Measurements from ENCODE around the gene MRAS. TPM values are rescaled to one million over a fixed set of nuclear protein-coding genes. Genes with fewer than 3 reads are reported as not detected.
"Not testable (repeated sequence)": the region's sequence is repeated elsewhere in the genome, so short reads cannot be mapped to it uniquely, and the experiment has no call there.

The MRAS gene
- total RNA-seq, 1 donor from 2014 or later, result 66.0 TPM

DNA sequence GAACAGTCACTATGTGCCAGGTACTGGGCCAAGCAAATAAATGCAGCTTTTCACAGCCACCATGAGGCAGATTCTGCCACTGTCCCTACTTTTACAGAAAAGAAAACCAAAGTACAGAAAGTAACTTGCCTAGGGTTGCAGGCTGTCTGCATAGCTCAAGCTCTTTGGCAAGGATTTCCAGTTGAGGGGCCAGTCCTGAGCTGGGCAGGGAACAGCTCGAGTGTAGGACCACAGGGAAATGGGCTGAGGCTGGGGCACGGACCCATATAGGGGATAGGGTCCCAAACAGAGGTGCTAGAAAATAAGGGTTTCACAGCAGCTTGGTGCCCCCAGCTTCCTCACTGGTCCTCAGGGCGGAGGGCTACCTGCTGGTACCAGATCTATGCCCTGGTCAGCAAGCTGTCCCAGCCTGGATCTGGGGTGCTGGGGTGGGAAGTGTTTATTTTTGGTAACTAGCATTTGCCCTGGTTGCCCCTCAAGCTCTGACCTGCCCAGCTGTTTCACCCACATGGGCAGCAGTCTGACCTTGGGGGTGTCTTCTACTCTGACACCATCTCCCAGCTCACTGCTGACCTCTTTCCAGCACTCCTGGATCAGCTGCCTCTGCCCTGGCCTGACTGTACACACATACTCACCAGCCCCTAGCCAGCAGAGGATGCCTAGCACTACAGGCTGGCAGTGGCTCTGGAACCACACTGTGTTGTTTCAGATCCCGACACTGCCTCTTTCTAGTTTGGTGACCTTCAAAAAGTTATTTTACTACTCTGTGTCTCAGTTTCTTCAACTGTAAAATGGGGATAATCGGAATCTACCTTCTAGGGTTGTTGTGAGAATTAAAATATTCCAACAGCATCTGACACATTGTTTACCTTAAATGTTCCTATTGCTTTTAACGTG, 16.2 kb downstream of the MRAS start:
- no peak for FAIRE-seq
- no peak for DNase-seq (ENCODE audit: low spot score in 2 of 2)

DNA sequence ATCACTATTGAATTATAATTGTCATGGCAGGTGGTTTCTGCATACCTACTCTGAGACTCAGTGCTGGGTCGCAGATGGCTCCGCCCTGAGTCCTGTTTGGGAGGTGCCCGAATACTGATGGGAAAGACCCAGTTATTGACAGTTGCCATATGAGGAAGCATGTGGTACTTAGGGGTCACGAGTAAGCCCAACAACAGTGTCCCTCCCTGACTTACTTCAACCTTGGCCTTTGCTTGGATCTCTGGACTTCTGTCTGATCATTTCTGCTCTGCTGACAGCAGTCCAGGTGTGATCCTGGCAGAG, 16.8 kb downstream of the MRAS start:
- no peak for FAIRE-seq
- no peak for DNase-seq (ENCODE audit: low spot score in 2 of 2)

DNA sequence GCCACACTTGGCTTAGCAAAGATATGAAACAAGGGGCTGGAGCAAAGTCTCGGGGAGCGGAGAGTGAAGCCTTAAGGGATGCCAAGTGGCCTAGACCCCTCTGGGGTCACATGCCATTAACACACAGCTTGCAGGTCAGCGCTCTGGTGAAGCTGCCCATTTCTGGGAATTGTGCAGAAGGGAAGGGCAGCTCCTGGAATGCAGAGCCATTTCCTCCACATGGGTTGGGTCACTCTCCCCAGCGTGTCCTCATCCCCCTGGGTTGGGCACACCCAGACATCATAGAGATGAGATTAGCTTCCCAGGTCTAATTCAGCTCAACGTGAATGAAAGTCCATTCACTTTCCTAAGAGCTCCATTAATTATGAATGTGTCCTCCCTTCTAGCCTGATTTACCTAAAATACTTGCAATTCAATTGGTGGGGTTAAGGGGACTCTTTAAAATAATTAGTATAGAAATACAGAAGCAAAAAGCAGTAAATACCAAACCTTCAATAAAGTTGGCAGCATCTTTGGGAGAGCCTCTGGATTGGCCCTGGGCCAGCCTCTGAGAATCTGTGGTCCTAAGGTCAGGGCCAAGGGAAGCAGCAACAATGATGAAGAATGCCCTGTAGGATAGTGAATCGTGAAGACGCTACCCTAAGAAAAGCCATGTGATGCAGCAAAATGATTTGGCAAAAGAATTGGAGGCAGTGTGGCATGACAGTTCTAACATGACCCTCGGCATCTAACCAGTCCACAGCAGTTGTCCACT, 17.8 kb downstream of the MRAS start:
- FAIRE-seq, result no peak
- DNase-seq (ENCODE audit: low spot score in 2 of 2), result no peak

DNA sequence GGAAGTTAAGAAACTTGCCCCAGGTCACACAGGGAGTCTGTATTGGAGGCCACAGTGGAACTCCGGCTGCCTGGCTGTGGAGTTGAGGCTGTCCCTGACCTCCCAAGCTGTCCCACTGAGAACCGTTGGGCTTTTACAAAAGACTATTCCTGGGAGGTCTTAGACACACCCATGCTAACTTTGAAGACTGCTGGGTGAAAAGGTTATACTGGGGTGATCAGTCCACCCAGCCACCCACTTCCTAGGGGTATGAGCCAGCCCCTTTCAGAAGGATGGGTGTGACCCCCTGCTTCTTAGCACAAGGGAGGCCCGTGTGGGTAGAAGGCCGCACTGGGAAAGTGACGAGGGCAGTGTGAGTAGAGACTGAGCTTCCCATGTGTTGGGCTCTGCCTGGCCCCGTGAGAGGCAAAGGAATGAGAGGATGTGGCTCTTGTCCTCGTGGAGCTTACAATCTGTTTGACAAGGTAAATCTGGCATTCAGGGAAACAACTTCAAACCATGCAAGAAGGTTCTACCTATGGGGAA, 19.0 kb downstream of the MRAS start:
- FAIRE-seq, result no peak
- DNase-seq (ENCODE audit: low spot score in 2 of 2), result no peak

DNA sequence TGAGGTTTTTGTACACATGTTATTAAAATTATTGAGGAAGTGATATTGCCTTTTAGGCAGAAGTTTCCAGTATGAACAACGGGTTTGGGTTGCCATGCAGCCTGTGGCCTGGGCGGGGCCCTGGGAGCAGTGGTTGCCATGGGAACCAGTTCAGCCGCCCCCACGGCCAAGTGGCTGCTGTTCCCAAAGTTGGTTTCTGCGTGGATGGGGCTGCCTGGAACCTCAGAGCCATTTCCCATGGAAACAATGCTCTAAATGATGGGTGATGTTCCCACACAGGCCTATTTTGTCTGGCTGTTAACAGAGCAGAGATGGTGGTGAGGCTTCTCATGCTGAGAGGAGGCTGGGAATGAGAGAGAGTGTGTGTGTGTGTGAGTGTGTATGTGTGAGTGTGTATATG, 19.5 kb downstream of the MRAS start:
- no peak for FAIRE-seq

DNA sequence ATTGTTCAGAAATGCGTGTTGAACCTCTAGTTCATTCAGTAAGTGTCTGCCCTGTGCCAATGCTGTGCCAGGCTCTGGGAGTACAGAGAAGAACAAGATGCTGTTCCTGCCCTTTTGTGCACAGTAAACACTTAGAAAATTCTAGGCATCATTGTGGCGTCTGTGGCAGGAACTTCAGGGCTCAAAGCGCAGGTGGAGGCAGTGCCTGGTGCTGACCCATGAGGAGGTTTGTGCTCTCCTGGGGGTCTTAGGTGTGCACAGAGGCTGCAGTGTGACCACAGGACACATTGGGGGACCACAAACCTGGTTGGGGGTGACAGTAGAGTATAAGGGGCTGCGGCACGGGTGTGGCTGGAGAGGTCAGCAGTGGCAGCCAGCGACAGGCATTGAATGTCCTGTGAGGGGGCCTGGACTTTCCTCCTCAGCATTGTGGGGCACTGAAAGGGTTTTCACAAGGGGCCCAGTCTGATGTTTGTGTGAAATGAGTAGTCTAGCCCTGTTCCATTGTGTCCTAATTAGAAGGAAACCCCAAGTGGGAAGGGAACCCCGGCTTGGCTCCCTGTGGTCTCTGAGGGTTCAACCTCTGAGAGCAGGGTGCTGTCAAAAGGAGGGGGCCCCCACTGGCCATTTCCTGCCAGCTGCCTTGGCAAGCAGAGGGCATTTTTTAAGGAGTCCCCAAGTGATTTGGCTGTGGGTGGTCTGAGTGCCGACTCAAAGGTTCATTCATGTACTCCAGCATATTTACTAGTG, 20.9 kb downstream of the MRAS start:
- FAIRE-seq, result no peak

More for the DNA sequence above, 19.5 kb downstream of the MRAS start:
- DNase-seq (ENCODE audit: low spot score in 2 of 2), result peak in 1 of 2 donors; percentile 51

DNA sequence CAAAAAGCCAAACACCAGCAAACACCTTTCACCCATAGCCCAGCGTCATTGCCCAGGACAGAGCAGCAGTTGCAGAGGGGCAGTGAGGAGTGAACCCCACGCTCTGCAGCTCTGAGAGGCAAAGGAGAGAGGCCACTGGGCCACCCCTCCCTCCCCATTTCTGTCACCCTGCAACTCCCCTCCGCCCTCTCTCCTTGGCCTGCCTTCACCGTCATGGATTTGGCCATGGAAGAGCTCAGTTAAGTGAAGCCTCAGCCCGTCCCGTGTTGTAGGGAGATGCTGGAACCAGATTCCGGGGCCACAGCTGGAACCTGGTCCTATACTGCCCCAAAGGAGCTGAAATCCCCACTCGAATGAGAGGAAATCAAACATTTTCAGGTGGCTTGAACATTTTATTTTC, 21.9 kb downstream of the MRAS start:
- DNase-seq (ENCODE audit: low spot score in 2 of 2) (no peak), FAIRE-seq (no peak)

More for the DNA sequence above, 20.9 kb downstream of the MRAS start:
- no peak for DNase-seq (ENCODE audit: low spot score in 2 of 2)

DNA sequence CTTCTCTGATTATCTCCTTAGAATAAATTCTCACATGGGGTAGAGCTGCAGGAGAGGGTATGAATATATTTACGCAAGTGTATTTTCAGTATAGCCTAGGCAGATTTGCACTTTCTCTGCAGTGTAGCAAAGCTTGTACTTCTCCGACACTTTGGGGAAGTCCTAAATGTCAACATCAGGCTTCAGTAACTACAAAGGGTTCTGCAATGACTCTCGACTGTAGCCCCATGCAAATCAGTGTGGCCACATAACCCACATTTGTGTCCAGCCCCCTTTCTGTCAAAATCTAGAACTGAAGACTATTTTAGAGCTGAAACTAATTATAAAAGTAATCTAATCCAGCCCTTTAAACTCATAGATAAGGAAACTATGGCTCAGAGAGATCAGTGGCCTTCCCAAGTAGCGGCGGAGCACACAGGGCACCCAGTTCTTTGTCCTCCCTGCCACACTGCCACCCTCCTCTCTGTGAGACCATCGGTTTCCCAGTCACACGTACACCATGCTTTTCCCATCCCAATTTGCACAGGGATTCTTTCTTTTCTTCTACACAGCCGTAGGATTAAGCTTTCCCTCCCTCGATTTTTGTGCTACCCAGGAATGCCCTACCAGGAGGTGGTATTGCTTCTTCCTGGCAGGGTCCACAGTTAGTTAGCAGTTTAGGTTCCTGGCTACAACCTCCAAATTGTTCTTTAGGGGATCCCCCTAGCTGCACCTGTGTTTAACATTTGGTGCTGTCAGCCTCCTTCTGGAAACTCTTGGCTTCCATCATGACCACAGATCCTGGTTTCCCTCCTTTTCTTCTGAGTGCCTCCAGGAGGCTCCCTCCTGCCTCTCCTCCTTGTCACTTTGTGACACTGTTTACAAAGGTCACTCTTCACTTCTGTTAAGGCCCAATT, 22.9 kb downstream of the MRAS start:
- no peak for DNase-seq (ENCODE audit: low spot score in 2 of 2)
- no peak for FAIRE-seq

DNA sequence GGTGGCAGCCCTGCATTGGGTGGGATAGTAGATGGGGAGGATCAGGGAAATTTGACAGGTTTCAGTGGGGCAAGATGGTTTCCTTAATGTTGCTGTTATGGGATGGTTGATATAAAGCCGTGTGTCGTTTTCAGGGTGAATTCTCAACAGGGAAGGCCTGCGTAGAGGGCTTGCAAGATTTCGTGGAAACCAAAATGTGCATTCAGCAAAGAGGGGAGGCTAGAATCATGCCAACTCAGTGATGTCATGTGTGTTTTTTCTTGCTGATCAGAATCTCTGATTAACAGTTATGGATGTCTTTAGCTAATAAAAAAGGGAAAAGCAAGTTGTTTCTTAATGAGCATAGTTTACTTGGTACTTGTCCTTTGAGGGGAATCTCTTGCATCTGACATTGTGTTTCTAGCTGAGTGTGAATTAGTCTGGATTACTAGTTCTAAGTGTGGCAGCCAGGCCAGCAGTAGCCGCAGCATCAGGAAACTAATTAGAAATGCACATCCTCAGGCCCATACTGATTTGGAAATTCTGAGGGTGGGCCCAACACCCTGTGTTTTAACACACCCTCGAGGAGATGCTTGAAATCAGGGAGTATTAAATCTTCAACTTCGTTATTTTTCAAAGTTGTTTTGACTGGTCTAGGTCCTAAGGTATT, 24.8 kb downstream of the MRAS start:
- DNase-seq (ENCODE audit: low spot score in 2 of 2) (no peak), FAIRE-seq (no peak)

DNA sequence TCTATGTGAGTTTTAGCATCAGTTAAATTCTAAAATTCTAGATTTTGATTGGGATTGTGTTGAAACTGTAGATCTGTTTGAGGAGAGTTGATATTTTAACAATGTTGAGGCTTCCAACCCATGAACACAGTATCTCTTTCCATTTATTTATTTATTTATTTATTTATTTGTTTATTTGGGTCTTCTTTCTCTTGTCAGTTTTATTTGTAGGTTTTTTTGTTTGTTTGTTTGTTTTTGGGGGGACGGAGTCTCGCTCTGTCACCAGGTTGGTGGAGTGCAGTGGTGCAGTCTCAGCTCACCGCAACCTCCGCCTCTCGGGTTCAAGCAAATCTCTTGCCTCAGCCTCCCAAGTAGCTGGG, 25.3 kb downstream of the MRAS start:
- FAIRE-seq (no peak), DNase-seq (ENCODE audit: low spot score in 2 of 2) (no peak)

DNA sequence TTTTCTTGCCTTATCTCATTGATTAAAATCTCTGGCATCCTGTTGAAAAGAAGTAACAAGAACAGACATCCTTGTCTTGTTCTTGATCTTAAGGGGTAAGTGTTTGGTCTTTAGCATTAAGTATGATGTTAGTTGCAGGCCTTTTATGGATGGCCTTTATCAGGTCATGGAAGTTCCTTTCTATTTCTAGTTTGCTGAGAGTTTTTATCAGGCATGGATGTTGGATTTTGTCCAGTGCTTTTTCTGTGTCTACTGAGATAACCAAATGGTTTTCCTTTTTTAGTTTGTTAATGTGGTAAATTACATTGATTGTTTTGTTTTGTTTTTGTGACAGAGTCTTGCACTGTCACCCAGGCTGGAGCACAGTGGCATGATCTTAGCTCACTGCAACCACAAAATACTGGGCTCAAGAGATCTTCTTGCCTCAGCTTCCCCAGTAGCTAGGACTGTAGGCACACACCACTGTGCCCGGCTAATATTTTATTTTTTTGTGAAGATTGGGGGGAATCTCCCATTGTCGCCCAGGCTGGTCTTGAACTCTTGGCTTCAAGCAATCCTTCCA, 26.3 kb downstream of the MRAS start:
- FAIRE-seq (no peak), DNase-seq (ENCODE audit: low spot score in 2 of 2) (no peak)

DNA sequence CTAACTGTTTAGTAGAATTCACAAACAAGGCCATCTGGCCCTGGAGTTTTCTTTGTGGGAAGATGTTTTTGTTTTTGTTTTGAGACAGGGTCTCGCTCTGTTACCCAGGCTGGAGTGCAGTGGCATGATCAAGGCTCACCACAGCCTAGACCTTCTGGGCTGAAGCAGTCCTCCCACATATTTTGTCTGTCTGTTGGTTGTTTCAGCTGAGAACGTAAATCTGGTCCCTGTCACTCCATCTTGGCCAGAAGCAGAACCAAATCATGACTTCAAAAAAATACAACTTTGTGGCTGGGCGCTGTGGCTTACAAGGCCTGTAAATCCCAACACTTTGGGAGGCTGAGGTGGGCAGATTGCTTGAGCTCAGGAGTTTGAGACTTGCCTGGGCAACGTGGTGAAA, 27.1 kb downstream of the MRAS start:
- DNase-seq (ENCODE audit: low spot score in 2 of 2) (no peak), FAIRE-seq (no peak)

DNA sequence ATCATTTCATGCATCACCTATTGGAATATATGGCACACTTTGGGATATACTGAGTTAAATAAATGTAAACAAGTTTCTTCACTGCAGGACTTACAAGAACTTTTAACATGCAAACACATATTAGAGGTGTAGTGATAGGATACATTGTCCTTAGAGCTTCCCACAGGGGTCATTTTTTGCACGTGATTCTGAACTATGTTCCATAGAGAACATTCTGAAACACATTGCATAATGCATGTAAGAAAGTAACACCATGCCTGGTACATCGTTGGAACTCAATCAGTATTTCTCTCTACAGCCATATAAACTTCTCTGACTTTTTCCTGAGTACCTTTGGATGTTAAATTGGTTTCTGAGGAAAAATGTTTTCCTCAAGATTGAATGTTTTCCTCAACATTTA, 28.3 kb downstream of the MRAS start:
- FAIRE-seq (no peak), DNase-seq (ENCODE audit: low spot score in 2 of 2) (no peak)

DNA sequence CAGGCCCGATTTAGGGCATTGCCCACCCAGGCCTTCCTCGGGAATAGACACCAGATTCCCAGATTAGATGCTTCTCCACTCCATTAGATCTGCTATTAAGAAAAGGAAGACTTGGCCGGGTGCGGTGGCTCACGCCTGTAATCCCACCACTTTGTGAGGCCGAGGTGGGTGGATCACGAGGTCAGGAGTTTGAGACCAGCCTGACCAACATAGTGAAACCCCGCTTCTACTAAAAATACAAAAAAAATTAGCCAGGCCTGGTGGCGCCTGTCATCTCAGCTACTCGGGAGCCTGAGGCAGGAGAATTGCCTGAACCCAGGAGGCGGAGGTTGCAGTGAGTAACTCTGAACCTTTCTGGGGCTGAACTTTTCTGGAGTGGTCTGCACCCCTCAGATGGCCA, 28.8 kb downstream of the MRAS start:
- not testable (repeated sequence) for DNase-seq (ENCODE audit: low spot score in 2 of 2); FAIRE-seq

DNA sequence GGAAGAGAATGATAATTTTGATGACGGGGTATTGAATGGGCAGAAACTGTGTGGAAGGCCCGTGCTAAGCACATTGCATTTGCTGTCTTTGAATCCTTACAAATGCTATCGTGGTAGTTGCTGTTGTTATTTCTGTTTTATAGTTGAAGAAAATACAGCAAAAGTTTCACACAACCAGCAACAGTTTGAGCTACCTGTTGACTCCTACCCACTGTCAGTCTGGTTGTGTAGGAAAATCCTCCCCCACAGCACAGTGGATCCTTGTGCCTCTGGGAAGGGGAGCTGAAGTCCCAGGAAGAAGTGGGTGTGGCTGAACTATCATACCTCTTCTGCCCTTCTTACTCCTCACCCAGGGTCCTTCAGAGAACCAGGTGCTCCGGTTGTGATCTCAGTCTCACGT, 29.4 kb downstream of the MRAS start:
- DNase-seq (ENCODE audit: low spot score in 2 of 2), result no peak
- no peak for FAIRE-seq

DNA sequence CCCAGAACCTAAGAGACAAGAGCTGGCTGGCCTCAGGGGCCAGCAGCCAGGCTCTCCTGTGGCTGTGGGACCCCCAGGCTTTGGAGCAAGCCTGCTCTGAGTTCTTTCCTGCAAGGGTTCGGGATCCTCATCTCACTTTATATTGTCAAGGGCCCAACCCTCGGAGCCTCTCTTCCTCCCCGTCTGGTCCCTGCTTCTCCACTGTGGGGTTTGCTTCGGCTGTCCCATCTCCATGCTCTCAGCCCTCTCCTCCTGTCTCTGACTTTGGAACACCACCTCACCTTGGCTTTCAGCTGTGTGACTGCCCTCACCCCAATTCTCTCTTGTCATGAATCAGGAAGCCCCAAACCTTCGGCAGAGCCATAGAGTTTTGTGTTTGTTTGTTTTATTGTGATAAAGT, 30.0 kb downstream of the MRAS start:
- no peak for DNase-seq (ENCODE audit: low spot score in 2 of 2)
- no peak for FAIRE-seq

DNA sequence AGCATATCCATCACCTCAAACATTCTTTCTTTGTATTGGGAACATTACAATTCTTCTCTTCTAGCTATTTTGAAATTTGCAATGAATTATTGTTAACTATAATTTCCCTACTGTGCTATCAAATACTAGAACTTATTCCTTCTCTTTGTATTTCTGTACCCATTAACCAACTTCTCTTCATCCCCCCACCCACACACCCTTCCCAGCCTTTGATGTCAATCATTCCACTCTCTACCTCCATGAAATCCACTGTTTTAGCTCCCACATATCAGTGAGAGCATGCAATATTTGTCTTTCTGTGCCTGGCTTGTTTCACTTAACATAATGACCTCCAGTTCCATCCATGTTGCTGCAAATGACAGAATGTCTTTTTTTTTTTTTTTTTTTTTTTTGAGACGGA, 30.6 kb downstream of the MRAS start:
- DNase-seq (ENCODE audit: low spot score in 2 of 2) (no peak), FAIRE-seq (no peak)

DNA sequence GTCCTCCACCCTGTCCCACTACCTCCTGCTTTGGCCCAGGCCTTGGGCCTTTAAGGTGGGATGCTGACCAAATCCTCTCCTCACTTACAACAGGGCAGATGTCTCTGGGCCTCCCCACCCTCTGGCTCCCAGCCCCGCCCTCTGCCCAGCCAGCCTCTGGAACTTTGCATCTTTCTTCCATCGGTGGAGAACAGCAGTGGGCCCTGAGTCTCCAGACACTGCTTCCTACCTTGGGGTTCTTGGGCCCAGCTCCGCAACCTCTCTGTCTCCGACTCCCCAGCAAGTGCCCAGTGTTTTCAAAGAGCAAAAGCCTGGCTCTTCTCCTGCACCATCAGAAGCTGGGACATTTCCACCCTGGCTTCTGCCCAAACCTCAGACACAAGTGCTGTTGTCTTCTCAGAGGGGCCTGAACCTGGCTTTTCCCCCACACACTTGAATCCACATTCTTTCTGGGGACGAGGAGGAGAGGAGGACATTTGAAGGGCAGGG, 33.1 kb downstream of the MRAS start:
- FAIRE-seq (no peak), DNase-seq (ENCODE audit: low spot score in 2 of 2) (peak in 1 of 2 donors; percentile 29)
